ENCODE data around the gene SV2B.

Gene SV2B

GRCh38 chr15:91108421-91108820, 8.4 kb downstream of the SV2B start:
- no peak for DNase-seq

- DNase-seq = no peak
Measured at GRCh38 chr15:91109885-91110284, 9.8 kb downstream of the SV2B start.

GRCh38 chr15:91110407-91110806, 10.3 kb downstream of the SV2B start:
- no peak for DNase-seq

- no peak for DNase-seq
Measured at GRCh38 chr15:91113030-91113429, 13.0 kb downstream of the SV2B start.

GRCh38 chr15:91114301-91114700, 14.2 kb downstream of the SV2B start:
- DNase-seq = no peak

- DNase-seq = no peak
Measured at GRCh38 chr15:91116113-91117067, 16.3 kb downstream of the SV2B start.

GRCh38 chr15:91117375-91117774, 17.3 kb downstream of the SV2B start:
- DNase-seq = no peak

- no peak for DNase-seq
Measured at GRCh38 chr15:91118817-91119590, 18.9 kb downstream of the SV2B start.

GRCh38 chr15:91122296-91122695, 22.2 kb downstream of the SV2B start:
- no peak for DNase-seq

- no peak for DNase-seq
Measured at GRCh38 chr15:91124132-91124531, 24.1 kb downstream of the SV2B start.

- DNase-seq = no peak
Measured at GRCh38 chr15:91125162-91125561, 25.1 kb downstream of the SV2B start.

GRCh38 chr15:91126080-91126479, 26.0 kb downstream of the SV2B start:
- no peak for DNase-seq

- no peak for DNase-seq
Measured at GRCh38 chr15:91127236-91127955, 27.3 kb downstream of the SV2B start.

GRCh38 chr15:91128016-91128415, 28.0 kb downstream of the SV2B start:
- no peak for DNase-seq

- no peak for DNase-seq
Measured at GRCh38 chr15:91129436-91129835, 29.4 kb downstream of the SV2B start.

GRCh38 chr15:91132079-91132478, 32.0 kb downstream of the SV2B start:
- no peak for DNase-seq

- no peak for DNase-seq
Measured at GRCh38 chr15:91133511-91133910, 33.5 kb downstream of the SV2B start.

- DNase-seq = no peak
Measured at GRCh38 chr15:91135201-91136130, 35.4 kb downstream of the SV2B start.

GRCh38 chr15:91136386-91136923, 36.4 kb downstream of the SV2B start:
- no peak for DNase-seq

- no peak for DNase-seq
Measured at GRCh38 chr15:91140601-91141000, 40.5 kb downstream of the SV2B start.

GRCh38 chr15:91141097-91141496, 41.0 kb downstream of the SV2B start:
- DNase-seq = no peak
